Liver (tissue), 9 donors: ENCODE measurements around the gene MTURN. TPM values are rescaled to one million over a fixed set of nuclear protein-coding genes. Genes with fewer than 3 reads are reported as not detected.

Experiments
- DNase-seq: peaks from one replicate; pipeline ENCODE4 v3.0.0-alpha.2; 2017; ENCODE audit warnings: low spot score
- H3K27ac ChIP-seq, 2 donors: one replicate each; pipeline ENCODE4 v1.7.0; 2013; ENCODE audit warnings: inconsistent platforms in 2 of 2, low read length in 2 of 2, control low read depth in 1 of 2, low read depth in 1 of 2, mild to moderate bottlenecking in 1 of 2
- H3K27me3 ChIP-seq, 4 donors: one replicate each; pipeline versions ENCODE4 v1.6.1 to v1.7.0; 2013; ENCODE audit warnings: low read length in 3 of 4, inconsistent platforms in 1 of 4, mild to moderate bottlenecking in 1 of 4, moderate library complexity in 1 of 4; ENCODE audit not compliant: control insufficient read depth in 4 of 4, insufficient read depth in 4 of 4
- H3K36me3 ChIP-seq, 4 donors: one replicate each; pipeline versions ENCODE4 v1.6.1 to v1.7.0; 2013; ENCODE audit warnings: low read length in 3 of 4, mild to moderate bottlenecking in 3 of 4, low read depth in 1 of 4, moderate library complexity in 1 of 4; ENCODE audit not compliant: control insufficient read depth in 4 of 4, insufficient read depth in 3 of 4
- H3K4me1 ChIP-seq, 4 donors: one replicate each; pipeline versions ENCODE4 v1.6.1 to v1.7.0; 2013; ENCODE audit warnings: low read length in 3 of 4, mild to moderate bottlenecking in 3 of 4, moderate library complexity in 1 of 4; ENCODE audit not compliant: control insufficient read depth in 4 of 4, insufficient read depth in 4 of 4
- H3K4me3 ChIP-seq, 3 donors: one replicate each; pipeline versions ENCODE4 v1.6.1 to v1.7.0; 2013; ENCODE audit warnings: low read length in 3 of 3, control low read depth in 1 of 3, low read depth in 1 of 3, mild to moderate bottlenecking in 1 of 3
- H3K9ac ChIP-seq, 2 donors: one replicate each; pipeline ENCODE4 v1.7.0; 2013; ENCODE audit warnings: low read length in 2 of 2, mild to moderate bottlenecking in 2 of 2, moderate library complexity in 2 of 2, control low read depth in 1 of 2, low read depth in 1 of 2
- H3K9me3 ChIP-seq, 4 donors: one replicate each; pipeline versions ENCODE4 v1.6.1 to v1.7.0; 2013; ENCODE audit warnings: low read length in 3 of 4; ENCODE audit not compliant: control insufficient read depth in 4 of 4
- ATF3 ChIP-seq: IDR thresholded peaks from 2 replicates; pipeline ENCODE4 v1.6.1; 2016; ENCODE audit warnings: antibody characterized with exemption
- CTCF ChIP-seq: fragments of 150-350 bp; IDR thresholded peaks from 2 replicates; pipeline ENCODE4 v1.5.1; 2017; ENCODE audit warnings: improper control_type of control experiment, low read depth, low read length; ENCODE audit not compliant: missing input control
- FOXA1 ChIP-seq: IDR thresholded peaks from 2 replicates; pipeline ENCODE4 v1.6.1; 2016; ENCODE audit warnings: antibody characterized with exemption
- GABPA ChIP-seq, 2 donors: IDR thresholded peaks in 1 of 2; conservative IDR thresholded peaks in 1 of 2; 2 replicates each; pipeline ENCODE4 v1.6.1; 2016; ENCODE audit warnings: antibody characterized with exemption in 2 of 2, mild to moderate bottlenecking in 1 of 2, moderate library complexity in 1 of 2
- HNF4A ChIP-seq, 2 donors: conservative IDR thresholded peaks; 2 replicates each; pipeline ENCODE4 v1.6.1; 2016; ENCODE audit warnings: antibody characterized with exemption in 2 of 2, mild to moderate bottlenecking in 2 of 2
- HNF4G ChIP-seq: IDR thresholded peaks from 2 replicates; pipeline ENCODE4 v1.6.1; 2016; ENCODE audit warnings: antibody characterized with exemption
- JUND ChIP-seq, 2 donors: IDR thresholded peaks; 2 replicates each; pipeline ENCODE4 v1.6.1; 2016; ENCODE audit warnings: antibody characterized with exemption in 2 of 2
- MAX ChIP-seq: IDR thresholded peaks from 2 replicates; pipeline ENCODE4 v1.6.1; 2016; ENCODE audit warnings: antibody characterized with exemption
- NR2F2 ChIP-seq: IDR thresholded peaks from 2 replicates; pipeline ENCODE4 v1.6.1; 2016; ENCODE audit warnings: antibody characterized with exemption
- REST ChIP-seq: IDR thresholded peaks from 2 replicates; pipeline ENCODE4 v1.6.1; 2016; ENCODE audit warnings: antibody characterized with exemption, mild to moderate bottlenecking
- SP1 ChIP-seq: IDR thresholded peaks from 2 replicates; pipeline ENCODE4 v1.6.1; 2018; ENCODE audit warnings: antibody characterized with exemption, mild to moderate bottlenecking
- TAF1 ChIP-seq: conservative IDR thresholded peaks from 2 replicates; pipeline ENCODE4 v1.6.1; 2016; ENCODE audit warnings: antibody characterized with exemption, mild to moderate bottlenecking
- YY1 ChIP-seq: IDR thresholded peaks from 2 replicates; pipeline ENCODE4 v1.6.1; 2016; ENCODE audit warnings: antibody characterized with exemption, mild to moderate bottlenecking
- ZBTB33 ChIP-seq: IDR thresholded peaks from 2 replicates; pipeline ENCODE4 v1.6.1; 2016; ENCODE audit warnings: antibody characterized with exemption
- WGBS: extraction: QIAGEN DNeasy Blood & Tissue Kit; methylation state at CpG from one replicate; pipeline ENCODE4 v1.1.7; 2013; 5-methylcytosine and 5-hydroxymethylcytosine counted together
- polyA plus RNA-seq, 2 donors: library from polyadenylated mRNA; stranded (reverse) in 1 of 2; unstranded in 1 of 2; fragments of 200-250 nt in 1 of 2; fragments of >200 nt in 1 of 2; fragmentation: Nextera tagmentation in 1 of 2; extraction: Ambion mirVana in 1 of 2; gene quantifications; one replicate each; pipeline versions ENCODE4 v1.2.1 to v1.2.3, GENCODE V29; 2013 to 2015
- total RNA-seq, 2 donors: library from RNA; depleted of rRNA; stranded (reverse); fragments of >200 nt; gene quantifications; one replicate each; pipeline ENCODE4 v1.2.3, GENCODE V29; 2014
- donor health status: healthy.
- donor health status: healthy.
- donor health status: healthy.
- donor health status: healthy.
- donor health status: healthy.

Gene MTURN
- total and polyA plus RNA-seq, 4 donors, result 2.4 to 14.4 (median 6.1) TPM

GRCh38 chr7:30140456-30140855, 5.7 kb downstream of the MTURN start:
- no peak overlapping the region for H3K9ac ChIP-seq
- TF ChIP-seq REST, result no peak
- H3K36me3 ChIP-seq, result no peaks in the 10 kb centered on the region
- no peak overlapping the region for H3K27ac ChIP-seq
- no peaks in the 10 kb centered on the region for H3K9me3 ChIP-seq
- no peaks in the 10 kb centered on the region for H3K27me3 ChIP-seq
- no peak overlapping the region for H3K4me3 ChIP-seq
- no peak for DNase-seq
- 90% methylated on average over 3 of the region's 3 CpGs for WGBS
- peaks cover 0 to 11% (median 6%) of the 10 kb centered on the region in 4 donors for H3K4me1 ChIP-seq

GRCh38 chr7:30142710-30143109, 7.9 kb downstream of the MTURN start:
- no peak overlapping the region for H3K9ac ChIP-seq
- no peaks in the 10 kb centered on the region for H3K36me3 ChIP-seq
- no peaks in the 10 kb centered on the region for H3K27me3 ChIP-seq
- WGBS, result 85% methylated on average over 9 of the region's 9 CpGs
- no peak overlapping the region for H3K4me3 ChIP-seq
- H3K9me3 ChIP-seq, result no peaks in the 10 kb centered on the region
- H3K4me1 ChIP-seq, result no peaks in the 10 kb centered on the region
- TF ChIP-seq SP1 (peak; percentile 15), HNF4G (no peak), HNF4A (conservative IDR thresholded peaks at IDR 0.05) (no peak), FOXA1 (no peak), MAX (no peak), NR2F2 (no peak)
- DNase-seq, result no peak
- H3K27ac ChIP-seq, result no peak overlapping the region

- Histone ChIP-seq H3K27ac (no peak overlapping the region), H3K36me3 (no peaks in the 10 kb centered on the region), H3K4me3 (no peak overlapping the region), H3K9ac (no peak overlapping the region), H3K9me3 (no peaks in the 10 kb centered on the region), H3K4me1 (no peaks in the 10 kb centered on the region), H3K27me3 (no peaks in the 10 kb centered on the region)
- TF ChIP-seq JUND (IDR thresholded peaks at IDR 0.05), result no peak
- TF ChIP-seq CTCF, result no peak
- TF ChIP-seq FOXA1, result no peak
- no peak for TF ChIP-seq ATF3
- TF ChIP-seq MAX, result no peak
- TF ChIP-seq NR2F2, result no peak
- TF ChIP-seq HNF4A (conservative IDR thresholded peaks at IDR 0.05), result no peak
- no peak for TF ChIP-seq GABPA (IDR thresholded peaks at IDR 0.05 in 1 of 2, conservative IDR thresholded peaks at IDR 0.05 in 1 of 2)
- no peak for TF ChIP-seq YY1
- no peak for TF ChIP-seq REST
- no peak for TF ChIP-seq ZBTB33
- no peak for TF ChIP-seq TAF1
- DNase-seq, result no peak
- 91% methylated on average over 1 of the region's 1 CpG for WGBS
Measured at GRCh38 chr7:30143748-30144251, 9.0 kb downstream of the MTURN start.
